ENCODE data around the gene NOVA2. TPM values are rescaled to one million over a fixed set of nuclear protein-coding genes. Genes with fewer than 3 reads are reported as not detected.

NOVA2 gene
- total RNA-seq, 2 experiments from 2014 or later: not detected

DNA sequence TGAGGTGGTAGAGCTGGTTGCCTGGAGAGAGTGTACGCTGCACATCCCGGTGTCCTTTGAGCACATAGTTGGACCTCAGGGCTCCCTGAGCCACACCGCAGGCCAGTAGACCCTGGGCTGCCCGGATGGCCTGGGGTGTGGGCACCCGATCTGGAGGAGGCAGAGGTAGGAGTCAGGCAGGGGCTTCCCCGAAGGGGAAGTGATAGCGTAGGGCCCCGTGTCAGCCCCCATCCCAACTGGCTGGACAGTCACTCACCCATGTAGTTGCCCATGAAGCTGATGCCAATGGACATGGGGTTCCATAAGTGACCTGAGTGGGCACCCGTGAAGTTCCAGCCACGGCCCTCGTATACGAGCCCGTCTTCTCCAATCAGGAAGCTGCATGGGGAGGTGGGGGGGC lies 45.6 kb upstream of the NOVA2 start:
- intact Hi-C loops (cut with DNase I, micrococcal nuclease): loop anchor here (5.0 to 10.0 kb wide), 3 partner anchors 202 to 247 kb away; partner anchors contain the start of gene RSPH6A (in 1 of the 2)
- TF ChIP-seq, protein P1, sequence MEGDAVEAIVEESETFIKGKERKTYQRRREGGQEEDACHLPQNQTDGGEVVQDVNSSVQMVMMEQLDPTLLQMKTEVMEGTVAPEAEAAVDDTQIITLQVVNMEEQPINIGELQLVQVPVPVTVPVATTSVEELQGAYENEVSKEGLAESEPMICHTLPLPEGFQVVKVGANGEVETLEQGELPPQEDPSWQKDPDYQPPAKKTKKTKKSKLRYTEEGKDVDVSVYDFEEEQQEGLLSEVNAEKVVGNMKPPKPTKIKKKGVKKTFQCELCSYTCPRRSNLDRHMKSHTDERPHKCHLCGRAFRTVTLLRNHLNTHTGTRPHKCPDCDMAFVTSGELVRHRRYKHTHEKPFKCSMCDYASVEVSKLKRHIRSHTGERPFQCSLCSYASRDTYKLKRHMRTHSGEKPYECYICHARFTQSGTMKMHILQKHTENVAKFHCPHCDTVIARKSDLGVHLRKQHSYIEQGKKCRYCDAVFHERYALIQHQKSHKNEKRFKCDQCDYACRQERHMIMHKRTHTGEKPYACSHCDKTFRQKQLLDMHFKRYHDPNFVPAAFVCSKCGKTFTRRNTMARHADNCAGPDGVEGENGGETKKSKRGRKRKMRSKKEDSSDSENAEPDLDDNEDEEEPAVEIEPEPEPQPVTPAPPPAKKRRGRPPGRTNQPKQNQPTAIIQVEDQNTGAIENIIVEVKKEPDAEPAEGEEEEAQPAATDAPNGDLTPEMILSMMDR (IDR thresholded peaks at IDR 0.05): no peak
- no peak for DNase-seq
- Histone ChIP-seq H3K27me3 (ENCODE audit: control insufficient read depth in 1 of 2, insufficient read depth in 2 of 2, low read length in 2 of 2) (peaks cover 13 to 22% of the 10 kb centered on the region in 2 experiments), H3K4me1 (ENCODE audit: insufficient read depth, low read length) (peaks cover 23% of the 10 kb centered on the region), H3K9me3 (ENCODE audit: control insufficient read depth in 1 of 2, insufficient read depth in 1 of 2, low read length in 2 of 2) (no peaks in the 10 kb centered on the region), H3K27ac (ENCODE audit: low read depth in 1 of 2, low read length in 2 of 2) (no peak overlapping the region), H3K4me3 (ENCODE audit: low read length) (no peak overlapping the region), H3K36me3 (ENCODE audit: insufficient read depth, low read length) (no peaks in the 10 kb centered on the region)
- H3K36me3 Mint-ChIP-seq (ENCODE audit: low read depth): peaks cover 4% of the 10 kb centered on the region
- no peak overlapping the region for H3K27ac Mint-ChIP-seq
- H3K4me3 Mint-ChIP-seq: no peak overlapping the region
- peaks cover 16% of the 10 kb centered on the region for H3K27me3 Mint-ChIP-seq
- H3K4me1 Mint-ChIP-seq (ENCODE audit: low read depth): peaks cover 20% of the 10 kb centered on the region
- CTCF ChIA-PET: interaction anchor here (1.9 kb wide), 1 partner anchor 10 kb away, joined by 5 read pairs; no protein-coding TSS in a partner anchor
- no peak for ATAC-seq (ENCODE audit: poor library complexity)
- H3K9me3 Mint-ChIP-seq: no peaks in the 10 kb centered on the region
- POLR2A ChIA-PET: no interaction called here

DNA sequence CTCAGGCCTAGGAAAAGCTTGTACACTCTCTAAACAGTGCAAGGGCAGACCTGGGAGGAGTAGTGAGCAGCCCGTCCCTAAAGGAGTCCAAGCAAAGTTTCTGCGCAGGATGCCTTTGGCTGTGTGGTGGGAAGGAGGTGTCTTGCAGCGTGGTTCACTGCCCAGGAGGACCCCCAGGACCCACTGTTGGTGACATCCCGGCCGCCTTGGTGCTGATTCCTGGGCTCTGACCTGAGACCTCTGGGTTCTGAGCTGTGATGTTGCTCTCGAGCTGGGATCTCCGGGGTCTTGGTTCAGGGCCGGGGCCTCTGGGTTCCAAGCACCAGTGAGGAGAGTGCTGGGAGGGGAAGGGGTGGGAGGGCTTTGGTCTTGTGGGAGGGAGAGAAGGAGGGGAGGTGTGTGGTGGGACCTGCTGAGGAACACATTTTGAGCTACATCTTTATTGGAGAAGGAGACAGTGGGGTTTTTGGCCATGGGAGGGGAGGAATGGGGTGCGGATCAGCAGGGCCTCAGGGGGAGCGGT lies 45.1 kb upstream of the NOVA2 start:
- intact Hi-C loops (cut with DNase I, micrococcal nuclease): loop anchor here (5.0 to 10.0 kb wide), 3 partner anchors 201 to 246 kb away; partner anchors contain the start of gene RSPH6A (in 1 of the 2)
- Mint-ChIP-seq H3K27ac (no peak overlapping the region), H3K27me3 (peaks cover 13% of the 10 kb centered on the region), H3K36me3 (ENCODE audit: low read depth) (peaks cover 4% of the 10 kb centered on the region), H3K4me1 (ENCODE audit: low read depth) (peaks cover 21% of the 10 kb centered on the region), H3K9me3 (no peaks in the 10 kb centered on the region), H3K4me3 (no peak overlapping the region)
- H3K9me3 ChIP-seq (ENCODE audit: control insufficient read depth in 1 of 2, insufficient read depth in 1 of 2, low read length in 2 of 2): no peaks in the 10 kb centered on the region
- DNase-seq (no peak), ATAC-seq (ENCODE audit: poor library complexity) (no peak)
- CTCF ChIA-PET: interaction anchor here (1.9 kb wide), 1 partner anchor 10 kb away, joined by 5 read pairs; no protein-coding TSS in a partner anchor
- H3K27me3 ChIP-seq (ENCODE audit: control insufficient read depth in 1 of 2, insufficient read depth in 2 of 2, low read length in 2 of 2): peaks cover 8 to 22% of the 10 kb centered on the region in 2 experiments
- H3K4me1 ChIP-seq (ENCODE audit: insufficient read depth, low read length): peaks cover 23% of the 10 kb centered on the region
- no peak overlapping the region for H3K27ac ChIP-seq (ENCODE audit: low read depth in 1 of 2, low read length in 2 of 2)
- H3K36me3 ChIP-seq (ENCODE audit: insufficient read depth, low read length): no peaks in the 10 kb centered on the region
- TF ChIP-seq, protein P1 (IDR thresholded peaks at IDR 0.05): no peak
- H3K4me3 ChIP-seq (ENCODE audit: low read length): no peak overlapping the region
- POLR2A ChIA-PET: no interaction called here

- H3K27ac ChIP-seq (ENCODE audit: low read depth in 1 of 2, low read length in 2 of 2): no peak overlapping the region
- Mint-ChIP-seq H3K36me3 (ENCODE audit: low read depth) (peaks cover 4% of the 10 kb centered on the region), H3K27me3 (peaks cover 8% of the 10 kb centered on the region), H3K4me3 (no peak overlapping the region), H3K4me1 (ENCODE audit: low read depth) (peaks cover 21% of the 10 kb centered on the region), H3K27ac (no peak overlapping the region), H3K9me3 (no peaks in the 10 kb centered on the region)
- H3K27me3 ChIP-seq (ENCODE audit: control insufficient read depth in 1 of 2, insufficient read depth in 2 of 2, low read length in 2 of 2): peaks cover 8 to 17% of the 10 kb centered on the region in 2 experiments
- intact Hi-C loops (cut with DNase I, micrococcal nuclease): loop anchor here (2.0 to 10.0 kb wide), 5 partner anchors 21 to 246 kb away; partner anchors contain the start of gene RSPH6A (in 1 of the 2)
- ChIA-PET POLR2A (interaction anchor here (1.6 kb wide), 1 partner anchor 23 kb away, joined by 6 read pairs; the partner anchor contains the start of gene CCDC61), CTCF (interaction anchor here (1.1 to 1.9 kb wide), 4 partner anchors 11 to 201 kb away, joined by 3 to 14 read pairs (median 10); partner anchors contain the start of gene CCDC61)
- H3K9me3 ChIP-seq (ENCODE audit: control insufficient read depth in 1 of 2, insufficient read depth in 1 of 2, low read length in 2 of 2): no peaks in the 10 kb centered on the region
- H3K4me3 ChIP-seq (ENCODE audit: low read length): no peak overlapping the region
- TF ChIP-seq, protein P1 (IDR thresholded peaks at IDR 0.05): no peak
- H3K36me3 ChIP-seq (ENCODE audit: insufficient read depth, low read length): no peaks in the 10 kb centered on the region
- no peak for ATAC-seq (ENCODE audit: poor library complexity)
- peaks cover 23% of the 10 kb centered on the region for H3K4me1 ChIP-seq (ENCODE audit: insufficient read depth, low read length)
- DNase-seq: no peak
These were observed 44.4 kb upstream of the NOVA2 start for GRCh38 chr19:46017874-46018675.

Measured in CD4-positive, alpha-beta T cell (primary cell).